KBM-7 (cell line): ENCODE results near the gene SZT2.

ENCODE experiments used
- DNase-seq: peaks from one replicate; pipeline ENCODE4 v3.0.0-alpha.2; 2015
- in situ Hi-C: fragments of 300-500 bp; cut with MboI; formaldehyde crosslinking; loops from 2 replicates; pipeline ENCODE4 v1.14.3; 2020; ENCODE audit warnings: low sequenced_read_pairs, low pct_unique_long_range_greater_than_20kb, mixed read lengths

Gene SZT2

DNA sequence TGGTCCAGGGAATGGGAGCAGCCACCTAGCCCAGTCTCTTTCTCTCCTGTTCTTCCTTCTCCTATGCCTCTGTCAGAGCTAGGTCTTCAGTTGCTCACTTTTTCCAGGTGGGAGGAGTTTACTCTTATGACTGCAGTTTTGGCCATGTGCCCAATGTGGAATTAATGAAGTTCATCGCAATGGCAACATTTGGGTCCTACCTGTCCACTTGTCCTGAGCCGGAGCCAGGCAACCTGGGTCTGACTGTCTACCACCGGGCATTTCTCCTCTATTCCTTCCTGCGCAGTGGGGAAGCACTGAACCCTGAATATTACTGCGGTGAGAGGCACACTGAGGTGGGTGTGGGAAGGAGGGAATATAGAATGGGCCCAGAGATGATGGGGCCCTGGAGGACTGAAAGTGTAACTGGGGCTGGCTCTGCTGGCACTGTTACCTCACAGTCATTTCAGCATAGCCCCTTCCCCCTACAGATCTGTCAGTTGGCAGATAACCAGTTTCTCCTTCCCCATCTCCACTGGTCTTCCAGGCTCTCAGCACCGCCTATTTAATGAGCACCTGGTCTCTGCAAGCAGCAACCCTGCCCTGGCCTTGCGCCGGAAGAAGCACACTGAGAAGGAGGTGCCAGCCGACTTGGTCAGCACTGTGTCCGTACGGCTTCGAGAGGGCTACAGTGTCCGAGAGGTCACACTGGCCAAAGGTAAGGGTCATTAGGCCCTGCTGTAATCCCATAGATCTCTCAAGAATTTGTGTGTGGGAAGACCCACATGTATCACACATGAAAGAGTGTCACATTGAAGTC, 30.1 kb downstream of the SZT2 start:
- in situ Hi-C loops: loop anchor here (10.0 kb wide), 1 partner anchor 185 kb away; no protein-coding TSS in a partner anchor
- no peak for DNase-seq

DNA sequence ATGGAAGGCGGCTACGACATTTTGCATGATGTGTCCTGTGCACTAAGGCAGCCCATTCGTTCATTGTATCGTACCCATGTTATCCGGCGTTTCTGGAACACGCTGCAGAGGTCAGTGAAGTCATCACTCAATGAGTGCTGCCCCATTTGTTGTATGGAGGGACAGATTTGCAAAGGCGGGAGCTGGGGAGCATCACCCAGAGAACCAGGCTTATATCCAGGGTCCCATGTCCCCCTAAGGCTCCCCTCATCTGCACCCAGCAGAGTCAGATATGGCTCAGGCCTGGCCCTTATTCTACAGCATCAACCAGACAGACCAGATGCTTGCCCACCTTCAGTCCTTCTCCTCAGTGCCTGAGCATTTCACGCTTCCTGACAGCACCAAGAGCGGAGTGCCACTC, 31.2 kb downstream of the SZT2 start:
- in situ Hi-C loops: loop anchor here (10.0 kb wide), 1 partner anchor 186 kb away; no protein-coding TSS in a partner anchor
- DNase-seq: no peak

DNA sequence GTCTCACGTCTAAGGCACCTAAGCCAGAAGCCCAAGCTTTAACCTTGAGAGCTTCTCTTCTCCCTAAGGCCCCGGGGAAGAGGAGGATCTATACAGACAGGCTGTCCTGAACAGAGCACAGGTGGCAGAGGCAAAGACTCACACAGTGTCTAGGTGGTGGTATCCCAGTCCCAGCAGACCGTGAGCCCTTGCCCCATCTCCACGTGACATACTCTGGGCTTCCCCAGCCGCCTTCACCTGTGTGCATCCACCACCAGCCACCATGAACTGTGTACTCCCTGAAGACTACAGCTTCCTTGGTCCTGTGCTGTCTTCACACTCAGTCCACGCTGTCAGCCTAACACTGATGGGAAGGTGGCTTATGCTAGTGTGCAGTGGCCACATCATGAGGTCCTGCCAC, 31.7 kb downstream of the SZT2 start:
- in situ Hi-C loops: loop anchor here (10.0 kb wide), 1 partner anchor 187 kb away; no protein-coding TSS in a partner anchor
- no peak for DNase-seq

DNA sequence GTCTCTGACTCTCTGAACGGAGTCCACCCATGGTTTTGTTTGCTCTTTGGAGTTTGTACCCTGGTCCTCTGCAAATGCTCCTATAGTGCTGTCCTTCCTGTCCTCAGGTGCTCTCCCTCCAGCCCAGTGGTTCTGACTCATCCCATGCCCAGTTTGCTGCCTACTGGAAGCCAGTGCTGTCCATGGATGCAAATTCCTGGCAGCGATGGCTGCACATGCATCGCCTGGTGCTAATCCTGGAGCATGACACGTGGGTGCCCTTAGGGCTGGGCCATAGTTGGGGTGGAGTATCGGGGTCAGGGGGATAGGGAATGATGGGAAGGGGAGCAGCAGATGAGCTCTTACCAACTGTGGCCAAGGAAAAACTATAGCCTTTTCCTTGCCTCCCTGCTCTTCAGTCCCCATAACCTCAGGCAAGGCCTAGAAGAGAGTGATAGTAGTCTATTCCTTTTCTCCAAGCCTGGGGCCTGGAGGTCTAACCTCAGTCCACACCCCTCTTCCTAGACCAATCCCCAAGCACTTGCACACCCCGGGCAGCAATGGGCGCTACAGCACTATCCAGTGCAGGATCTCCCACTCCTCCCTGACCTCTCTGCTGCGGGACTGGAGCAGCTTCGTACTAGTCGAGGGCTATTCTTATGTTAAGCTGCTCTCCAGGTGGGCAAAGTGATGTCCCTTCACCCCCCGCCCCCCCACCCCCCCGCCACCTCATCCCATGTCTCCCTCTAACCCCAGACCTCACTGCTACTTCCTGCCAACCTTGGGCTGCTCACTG, 32.5 kb downstream of the SZT2 start:
- in situ Hi-C loops: loop anchor here (10.0 kb wide), 1 partner anchor 187 kb away; no protein-coding TSS in a partner anchor
- DNase-seq: no peak

DNA sequence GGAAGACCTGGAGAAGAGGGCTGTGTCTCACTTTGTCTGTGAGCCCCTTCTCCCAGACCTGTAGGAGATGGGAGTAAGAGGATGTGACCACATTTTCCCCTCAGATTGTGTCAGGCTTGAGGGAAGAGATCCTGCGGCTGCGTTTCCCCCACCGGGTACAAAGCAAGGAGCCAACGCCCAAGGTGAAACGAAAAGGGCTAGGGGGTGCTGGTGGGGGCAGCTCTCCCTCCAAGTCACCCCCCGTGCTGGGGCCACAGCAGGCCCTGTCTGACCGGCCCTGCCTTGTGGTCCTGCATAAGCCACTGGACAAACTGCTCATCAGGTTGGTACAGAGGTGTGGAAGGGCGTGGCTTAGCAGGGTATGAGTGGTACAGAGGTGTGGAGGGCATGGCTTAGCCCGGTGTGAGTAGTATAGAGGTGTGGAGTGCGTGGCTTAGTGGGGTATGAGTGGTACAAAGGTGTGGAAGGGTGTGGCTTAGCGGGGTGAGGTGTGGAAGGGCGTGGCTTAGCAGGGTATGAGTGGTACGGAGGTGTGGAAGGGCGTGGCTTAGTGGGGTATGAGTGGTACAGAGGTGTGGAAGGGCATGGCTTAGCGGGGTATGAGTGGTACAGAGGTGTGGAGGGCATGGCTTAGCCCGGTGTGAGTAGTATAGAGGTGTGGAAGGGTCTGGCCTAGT, 33.4 kb downstream of the SZT2 start:
- in situ Hi-C loops: loop anchor here (10.0 kb wide), 1 partner anchor 188 kb away; no protein-coding TSS in a partner anchor
- no peak for DNase-seq

DNA sequence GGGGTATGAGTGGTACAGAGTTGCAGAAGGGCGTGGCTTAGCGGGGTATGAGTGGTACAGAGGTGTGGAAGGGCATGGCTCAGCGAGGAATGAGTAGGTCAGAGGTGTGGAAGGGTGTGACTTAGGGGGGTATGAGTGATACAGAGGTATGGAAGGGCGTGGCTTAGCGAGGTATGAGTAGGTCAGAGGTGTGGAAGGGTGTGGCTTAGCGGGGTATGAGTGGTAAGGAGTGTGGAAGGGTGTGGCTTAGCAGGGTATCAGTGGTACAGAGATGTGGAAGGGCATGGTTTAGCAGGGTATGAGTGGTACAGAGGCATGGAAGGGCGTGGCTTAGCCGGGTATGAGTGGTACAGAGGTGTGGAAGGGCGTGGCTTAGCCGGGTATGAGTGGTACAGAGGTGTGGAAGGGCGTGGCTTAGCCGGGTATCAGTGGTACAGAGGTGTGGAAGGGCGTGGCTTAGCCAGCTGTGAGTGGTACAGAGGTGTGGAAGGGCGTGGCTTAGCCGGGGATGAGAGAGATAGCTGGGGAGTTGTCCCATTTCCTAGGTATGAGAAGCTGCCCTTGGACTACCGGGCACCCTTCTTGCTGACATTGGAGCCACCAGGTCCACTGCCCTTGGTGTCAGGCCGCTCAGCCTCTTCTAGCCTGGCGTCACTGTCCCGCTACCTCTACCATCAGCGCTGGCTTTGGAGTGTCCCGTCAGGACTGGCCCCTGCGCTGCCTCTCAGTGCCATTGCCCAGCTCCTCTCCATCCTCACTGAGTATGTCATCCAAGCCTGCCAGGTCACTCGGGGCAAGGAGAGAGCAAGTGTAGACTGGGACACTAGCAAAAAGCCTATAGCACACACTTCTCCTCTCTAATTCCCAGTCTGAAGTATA, 34.2 kb downstream of the SZT2 start:
- in situ Hi-C loops: loop anchor here (10.0 kb wide), 1 partner anchor 189 kb away; no protein-coding TSS in a partner anchor
- DNase-seq: no peak

DNA sequence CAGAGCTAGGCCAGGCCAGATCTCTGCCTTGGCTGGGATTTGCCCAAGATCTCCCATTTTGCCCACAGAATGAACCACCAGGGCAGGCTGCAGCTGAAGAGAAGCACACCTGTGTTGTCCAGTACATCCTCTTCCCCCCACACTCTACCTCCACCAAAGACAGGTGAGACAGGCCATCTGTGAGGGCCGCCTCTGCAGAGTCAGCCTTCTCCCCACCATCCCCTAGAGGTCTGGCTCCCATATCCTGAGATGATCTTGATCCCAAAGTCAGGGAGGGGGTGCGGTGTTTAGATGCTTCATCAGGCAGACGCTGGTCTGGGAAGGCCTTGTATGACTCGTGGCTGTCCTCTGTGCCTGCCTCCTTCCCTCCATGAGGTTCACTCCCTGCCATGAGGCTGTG, 35.3 kb downstream of the SZT2 start:
- no peak for DNase-seq
- in situ Hi-C loops: loop anchor here (10.0 kb wide), 1 partner anchor 190 kb away; no protein-coding TSS in a partner anchor

DNA sequence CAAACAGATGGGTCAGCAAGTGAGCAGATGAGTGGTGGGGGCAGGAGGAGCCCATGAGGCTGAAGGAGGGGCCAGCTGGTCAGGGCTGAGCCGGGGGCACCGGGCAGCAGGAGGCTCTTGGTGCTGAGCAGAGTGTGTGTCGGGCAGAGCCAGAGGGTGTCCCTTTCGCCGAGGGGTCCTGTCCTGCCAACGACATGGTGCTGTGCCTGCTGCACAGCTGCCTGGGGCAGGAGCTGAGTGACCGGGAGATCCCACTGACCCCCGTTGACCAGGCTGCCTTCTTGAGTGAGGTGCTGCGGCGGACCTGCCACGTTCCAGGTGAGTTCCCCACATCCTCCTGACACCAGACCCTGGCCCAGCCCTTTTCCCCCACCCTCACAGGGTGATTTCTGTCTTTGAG, 36.5 kb downstream of the SZT2 start:
- DNase-seq: no peak

DNA sequence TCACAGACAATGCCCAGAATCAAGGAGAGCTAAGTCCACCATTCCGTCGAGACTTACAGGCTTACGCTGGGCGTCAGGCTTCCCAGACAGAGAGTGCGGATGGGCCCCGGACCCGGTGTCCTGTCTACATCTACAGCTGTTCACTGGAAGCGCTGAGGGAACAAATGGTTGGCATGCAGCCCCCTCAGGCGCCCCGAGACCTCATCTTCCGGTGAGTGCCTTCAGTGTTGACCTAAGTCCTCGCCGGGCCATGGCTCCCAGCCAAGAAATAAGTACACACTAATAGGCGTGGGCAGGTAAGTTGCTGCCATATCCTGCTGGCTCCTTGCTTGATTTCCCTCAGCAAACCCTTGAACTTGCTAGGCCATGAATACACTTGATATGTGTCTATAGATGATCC, 37.8 kb downstream of the SZT2 start:
- DNase-seq: no peak
- in situ Hi-C loops: loop anchor here (10.0 kb wide), 1 partner anchor 193 kb away; no protein-coding TSS in a partner anchor

More for the DNA sequence above, 36.5 kb downstream of the SZT2 start:
- in situ Hi-C loops: loop anchor here (10.0 kb wide), 1 partner anchor 191 kb away; no protein-coding TSS in a partner anchor

DNA sequence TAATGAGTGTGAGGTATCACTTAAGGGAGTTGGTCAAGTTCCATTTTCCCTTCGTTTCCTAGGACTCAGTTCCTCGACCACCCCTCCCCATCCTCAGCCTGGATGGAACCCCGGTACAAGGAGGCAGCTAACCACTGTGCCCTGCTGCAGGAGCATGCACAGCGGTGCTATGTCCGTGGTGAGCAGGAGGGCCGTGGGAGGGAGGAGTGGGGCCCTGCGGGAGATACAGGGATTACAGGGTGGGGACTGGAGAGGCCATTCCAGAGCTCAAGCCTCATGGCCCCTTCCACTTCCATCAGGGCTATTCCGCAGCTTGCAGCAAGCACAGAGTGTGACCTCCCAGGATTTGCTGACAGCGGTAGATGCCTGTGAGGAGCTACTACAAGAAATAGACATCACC, 38.2 kb downstream of the SZT2 start:
- in situ Hi-C loops: loop anchor here (10.0 kb wide), 1 partner anchor 193 kb away; no protein-coding TSS in a partner anchor
- no peak for DNase-seq

DNA sequence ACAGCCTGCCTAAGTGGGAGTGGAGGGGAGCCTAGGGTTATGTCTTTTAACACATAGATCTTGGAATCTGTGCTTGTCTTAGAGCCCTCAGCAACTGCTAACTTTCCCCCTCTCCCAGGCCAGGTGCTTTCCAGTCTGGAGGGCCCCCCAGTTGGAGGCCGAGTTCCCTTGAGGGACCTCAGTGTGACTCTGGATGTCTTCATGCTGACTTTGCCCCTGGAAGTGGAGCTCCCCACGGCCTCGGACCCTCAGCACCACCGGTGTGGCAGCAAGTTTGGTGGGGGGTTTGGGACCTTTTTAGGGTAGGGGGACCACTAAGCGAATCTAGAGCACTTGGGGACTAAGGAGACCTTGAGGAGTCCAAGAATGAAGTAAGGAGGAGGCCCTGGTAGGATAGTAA, 41.1 kb downstream of the SZT2 start:
- no peak for DNase-seq
- in situ Hi-C loops: no loop called here

DNA sequence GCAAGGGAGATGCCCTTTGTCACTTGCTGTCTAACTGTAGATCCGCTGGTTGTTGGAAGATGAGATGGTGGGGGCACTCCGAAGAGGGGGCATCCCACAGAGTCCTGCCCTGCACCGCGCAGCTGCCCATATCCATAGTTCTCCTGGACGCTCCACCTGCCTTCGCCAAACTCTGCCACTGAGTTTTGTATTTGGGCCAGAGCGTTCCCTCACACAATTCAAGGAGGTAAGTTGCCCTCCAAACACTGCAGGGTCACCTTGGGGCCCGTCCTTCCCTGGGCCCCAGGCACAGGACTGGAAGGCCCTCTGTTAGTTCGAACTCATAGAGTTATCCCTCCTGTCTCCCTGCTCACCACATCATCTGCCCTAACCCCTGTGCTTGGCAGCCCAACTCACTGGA, 42.0 kb downstream of the SZT2 start:
- no peak for DNase-seq
- in situ Hi-C loops: no loop called here

DNA sequence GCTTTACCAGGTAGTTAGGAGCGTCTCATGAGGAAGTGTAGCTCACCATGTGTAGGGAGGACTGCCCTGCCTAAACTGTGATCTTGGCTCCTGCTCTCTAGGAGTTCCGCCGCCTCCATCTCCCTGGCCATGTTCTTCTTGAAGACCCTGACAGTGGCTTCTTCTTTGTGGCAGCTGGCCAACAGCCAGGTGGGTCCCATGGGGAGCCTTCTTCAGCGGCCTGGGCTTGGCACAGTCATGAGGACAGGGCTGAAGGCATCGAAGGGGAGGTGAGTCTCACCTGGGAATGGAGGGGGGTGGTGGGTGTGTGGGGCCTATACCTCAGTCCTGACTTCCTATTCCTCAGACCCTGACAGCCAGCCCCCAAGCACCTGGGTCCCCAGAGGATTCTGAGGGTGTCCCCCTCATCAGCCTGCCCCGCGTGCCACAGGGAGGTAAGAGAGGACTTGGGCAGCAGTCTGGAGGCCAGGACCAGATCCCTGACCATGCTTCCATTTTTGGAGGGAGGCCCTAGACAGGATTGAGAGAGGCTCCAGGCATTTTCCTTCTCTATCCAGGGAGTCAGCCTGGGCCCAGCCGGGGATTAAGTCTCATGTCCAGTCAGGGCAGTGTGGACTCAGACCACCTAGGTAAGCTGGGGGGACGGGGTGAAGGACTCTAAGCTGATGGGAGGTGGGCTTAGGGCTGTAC, 42.6 kb downstream of the SZT2 start:
- in situ Hi-C loops: no loop called here
- DNase-seq: no peak

DNA sequence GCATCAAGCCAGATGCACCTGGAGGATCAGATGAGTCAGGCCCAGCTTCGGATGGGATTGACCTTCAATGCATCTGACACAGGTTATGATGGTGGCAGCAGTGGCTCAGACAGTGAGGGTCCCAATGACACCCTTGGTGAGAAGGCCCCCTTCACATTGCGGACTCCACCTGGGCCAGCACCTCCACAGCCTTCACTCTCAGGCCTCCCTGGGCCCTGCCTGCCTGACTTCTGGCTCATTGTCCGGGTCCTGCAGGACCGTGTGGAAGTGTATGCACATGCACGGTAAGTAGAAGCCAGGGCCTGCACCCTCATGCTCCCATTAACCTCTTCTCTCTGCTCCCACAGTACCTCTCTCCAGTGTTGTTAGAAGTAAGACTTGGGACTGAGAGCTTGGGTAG, 43.2 kb downstream of the SZT2 start:
- in situ Hi-C loops: no loop called here
- DNase-seq: no peak

DNA sequence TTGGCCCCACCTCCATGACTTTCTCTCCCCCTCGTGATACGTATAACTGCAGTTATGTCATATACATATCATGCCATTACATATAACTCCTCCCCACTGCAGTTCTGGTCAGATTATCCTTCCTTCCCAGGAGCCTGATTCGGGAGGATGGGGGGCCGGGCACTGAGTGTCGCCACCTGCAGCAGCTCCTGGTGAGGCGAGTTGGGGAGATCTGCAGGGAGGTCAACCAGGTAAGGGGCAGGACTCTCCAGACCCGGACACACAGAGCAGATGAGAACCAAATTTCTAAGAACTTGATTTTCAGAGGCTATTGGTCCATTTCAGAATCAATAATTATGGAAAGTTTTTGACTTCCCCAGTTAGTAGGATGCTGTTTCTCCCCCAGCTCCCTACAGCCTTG, 44.6 kb downstream of the SZT2 start:
- in situ Hi-C loops: no loop called here
- no peak for DNase-seq

DNA sequence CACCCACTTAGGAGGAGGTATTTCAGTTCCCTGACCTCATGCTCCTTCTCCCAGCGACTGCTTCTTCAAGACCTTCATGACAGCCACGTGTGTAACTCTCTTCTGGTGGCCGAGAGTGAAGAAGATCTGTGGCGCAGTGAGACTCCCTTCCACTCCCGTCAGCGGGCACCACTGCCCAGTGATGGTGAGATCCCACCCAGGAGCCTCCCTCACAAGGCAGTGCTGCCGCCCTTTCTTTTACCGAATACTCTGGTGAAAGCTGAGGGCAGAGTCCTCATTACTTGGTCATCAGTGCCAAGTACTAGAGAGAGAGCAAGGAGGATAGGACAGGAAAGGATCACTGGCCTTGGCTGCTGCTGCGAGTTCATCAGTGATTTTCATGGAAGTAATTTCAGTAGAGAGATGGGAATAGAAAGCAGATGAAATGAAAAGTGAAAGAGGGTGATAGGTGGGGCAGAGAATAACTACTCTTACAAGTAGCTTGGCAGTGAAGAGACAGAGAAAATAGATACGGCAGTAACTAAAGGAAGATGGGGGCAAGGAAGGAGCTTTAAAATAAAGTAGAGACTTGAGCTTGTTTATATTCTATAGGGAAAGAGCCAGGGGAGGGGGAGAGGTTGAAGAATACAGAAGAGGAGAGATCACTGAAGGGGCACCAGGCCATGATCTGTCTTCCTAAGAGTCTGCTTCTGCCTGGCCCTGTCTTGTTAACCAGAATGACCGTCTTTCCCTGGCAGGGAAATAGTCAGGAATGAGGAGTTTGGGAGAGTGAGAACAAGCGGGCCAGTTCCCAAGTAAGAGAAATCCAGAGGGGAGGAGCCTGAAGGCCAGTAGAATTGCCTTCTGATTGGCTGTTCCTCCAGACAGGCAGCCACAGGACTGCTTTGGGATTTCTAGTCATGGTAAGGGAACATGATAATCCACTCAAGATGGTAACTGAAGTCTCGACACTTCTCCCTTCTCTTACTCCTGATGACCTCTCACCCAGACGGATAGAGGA, 45.7 kb downstream of the SZT2 start:
- no peak for DNase-seq
- in situ Hi-C loops: no loop called here

DNA sequence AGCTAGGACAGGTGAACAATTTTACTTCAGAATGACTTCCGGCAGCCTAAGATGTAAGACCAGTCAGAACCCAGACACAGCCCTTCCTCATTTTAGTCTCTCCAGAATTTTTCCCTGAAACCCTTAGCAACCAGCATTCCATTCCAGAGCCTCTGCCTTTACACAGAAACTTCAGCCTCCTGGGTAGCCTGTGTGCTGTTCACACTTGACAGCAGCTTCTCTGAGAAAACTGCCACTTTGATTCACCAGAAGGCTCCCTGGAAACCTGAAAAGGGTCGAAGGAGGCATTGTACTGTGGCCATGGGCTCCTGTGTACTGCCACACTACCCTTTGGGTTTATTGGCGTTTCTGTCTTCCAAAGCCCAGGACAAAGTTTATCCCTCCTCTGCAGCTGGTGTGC, 46.7 kb downstream of the SZT2 start:
- in situ Hi-C loops: no loop called here
- no peak for DNase-seq
